ENCODE results near the gene VAMP8.

- no peak for TF ChIP-seq EZH2phosphoT487 (IDR thresholded peaks at IDR 0.05)
- TF ChIP-seq EZH2 (IDR thresholded peaks at IDR 0.05) = no peak
These were observed 28.7 kb downstream of the VAMP8 start for GRCh38 chr2:85606116-85606455.

Measured in neural progenitor cell (in vitro differentiated cells).